PC-9 (cell line): ENCODE data around the gene VWA5A.

Experiments
- EZH2 ChIP-seq: fragments of 200-600 bp; sonication (generic); IDR thresholded peaks from 2 replicates; pipeline ENCODE4 v1.8.0; 2017; ENCODE audit warnings: antibody characterized with exemption, low read depth
- TF ChIP-seq, protein P1 (sequence below): fragments of 200-600 bp; sonication (generic); conservative IDR thresholded peaks from 2 replicates; pipeline ENCODE4 v1.6.1; 2017; ENCODE audit warnings: mixed run types, antibody characterized with exemption, mild to moderate bottlenecking, moderate library complexity

DNA sequence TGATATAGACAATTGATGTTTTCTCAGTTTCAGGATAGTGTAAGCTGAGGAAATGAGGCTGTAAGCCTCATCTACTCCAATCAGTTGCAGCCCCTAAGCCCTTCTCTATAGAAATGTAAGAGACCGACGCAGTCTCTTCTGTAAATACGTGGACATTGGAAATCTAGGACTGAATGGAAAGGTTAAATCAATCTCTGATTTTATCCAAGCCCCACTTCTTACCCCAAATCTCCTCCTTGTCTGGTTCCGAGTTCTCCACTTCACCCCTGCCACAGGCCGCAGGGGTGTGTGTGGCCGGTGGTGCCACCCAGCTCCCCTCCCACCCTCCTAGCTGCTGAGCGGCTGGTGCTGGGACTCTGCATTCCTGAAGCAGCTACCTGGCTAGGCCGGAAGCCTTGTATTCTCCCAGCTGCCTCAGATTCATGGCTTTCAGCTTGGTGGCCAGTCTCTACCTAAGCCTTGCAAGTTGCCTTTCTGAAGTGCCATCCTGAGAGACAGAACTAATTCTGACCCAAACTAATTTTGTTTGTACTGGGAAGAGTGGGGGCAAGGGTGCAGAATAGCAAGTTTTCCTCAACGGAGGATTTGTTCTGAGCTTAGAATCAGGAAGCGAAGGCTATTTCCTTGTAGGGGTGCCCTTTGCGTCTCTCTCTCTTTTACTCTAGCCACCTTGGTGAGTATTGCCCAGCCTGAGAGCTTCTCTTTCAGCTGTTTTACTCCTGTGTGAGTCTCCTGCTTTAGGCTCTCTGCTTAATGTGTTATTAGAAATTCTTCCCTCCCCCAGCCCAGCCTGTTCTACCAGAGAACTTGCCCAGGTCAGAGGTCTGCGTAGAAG, 749 bp downstream of the VWA5A start:
- TF ChIP-seq, protein P1, sequence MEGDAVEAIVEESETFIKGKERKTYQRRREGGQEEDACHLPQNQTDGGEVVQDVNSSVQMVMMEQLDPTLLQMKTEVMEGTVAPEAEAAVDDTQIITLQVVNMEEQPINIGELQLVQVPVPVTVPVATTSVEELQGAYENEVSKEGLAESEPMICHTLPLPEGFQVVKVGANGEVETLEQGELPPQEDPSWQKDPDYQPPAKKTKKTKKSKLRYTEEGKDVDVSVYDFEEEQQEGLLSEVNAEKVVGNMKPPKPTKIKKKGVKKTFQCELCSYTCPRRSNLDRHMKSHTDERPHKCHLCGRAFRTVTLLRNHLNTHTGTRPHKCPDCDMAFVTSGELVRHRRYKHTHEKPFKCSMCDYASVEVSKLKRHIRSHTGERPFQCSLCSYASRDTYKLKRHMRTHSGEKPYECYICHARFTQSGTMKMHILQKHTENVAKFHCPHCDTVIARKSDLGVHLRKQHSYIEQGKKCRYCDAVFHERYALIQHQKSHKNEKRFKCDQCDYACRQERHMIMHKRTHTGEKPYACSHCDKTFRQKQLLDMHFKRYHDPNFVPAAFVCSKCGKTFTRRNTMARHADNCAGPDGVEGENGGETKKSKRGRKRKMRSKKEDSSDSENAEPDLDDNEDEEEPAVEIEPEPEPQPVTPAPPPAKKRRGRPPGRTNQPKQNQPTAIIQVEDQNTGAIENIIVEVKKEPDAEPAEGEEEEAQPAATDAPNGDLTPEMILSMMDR = no peak
- TF ChIP-seq EZH2 = no peak
